Activated T-helper 1 cell treated with anti-CD3 and anti-CD28 coated beads, Interleukin-12 subunit alpha, Interleukin-12 subunit beta, Interleukin-2, Interleukin-4 antibody, amounts not matched to agents 30 ng/mL and 10 ng/mL and 1 ng/mL, durations not matched to agents 14 hours and 24 hours and 36 hours (primary cell): Measurements from ENCODE around the gene CTNNA2. TPM values are rescaled to one million over a fixed set of nuclear protein-coding genes. Genes with fewer than 3 reads are reported as not detected.

Experiments used
- DNase-seq: peaks from one replicate; pipeline ENCODE4 v3.0.0; 2021; ENCODE audit warnings: low spot score
- H3K27ac Mint-ChIP-seq: one replicate; pipeline ENCODE4 v1.8.0; 2021; ENCODE audit warnings: mild to moderate bottlenecking, mixed read lengths
- H3K27me3 Mint-ChIP-seq: one replicate; pipeline ENCODE4 v1.8.0; 2022; ENCODE audit warnings: mild to moderate bottlenecking, moderate library complexity, mixed read lengths; ENCODE audit not compliant: insufficient read depth
- H3K36me3 Mint-ChIP-seq: one replicate; pipeline ENCODE4 v1.8.0; 2021; ENCODE audit warnings: low read depth, mixed read lengths
- H3K4me1 Mint-ChIP-seq: one replicate; pipeline ENCODE4 v1.8.0; 2021; ENCODE audit warnings: low read depth, mixed read lengths
- H3K4me3 Mint-ChIP-seq: one replicate; pipeline ENCODE4 v1.8.0; 2021; ENCODE audit warnings: mild to moderate bottlenecking, moderate library complexity, mixed read lengths
- H3K9me3 Mint-ChIP-seq: one replicate; pipeline ENCODE4 v1.8.0; 2021; ENCODE audit warnings: mixed read lengths
- intact Hi-C: fragments of 100-400 bp; cut with micrococcal nuclease; formaldehyde crosslinking; loops from one replicate; pipeline ENCODE4 v1.15.1; 2024
- total RNA-seq: library from RNA; stranded (reverse); gene quantifications from 2 replicates; pipeline ENCODE4 v1.2.3, GENCODE V29; 2022

Gene CTNNA2
- total RNA-seq, 1 donor from 2014 or later = not detected

DNA sequence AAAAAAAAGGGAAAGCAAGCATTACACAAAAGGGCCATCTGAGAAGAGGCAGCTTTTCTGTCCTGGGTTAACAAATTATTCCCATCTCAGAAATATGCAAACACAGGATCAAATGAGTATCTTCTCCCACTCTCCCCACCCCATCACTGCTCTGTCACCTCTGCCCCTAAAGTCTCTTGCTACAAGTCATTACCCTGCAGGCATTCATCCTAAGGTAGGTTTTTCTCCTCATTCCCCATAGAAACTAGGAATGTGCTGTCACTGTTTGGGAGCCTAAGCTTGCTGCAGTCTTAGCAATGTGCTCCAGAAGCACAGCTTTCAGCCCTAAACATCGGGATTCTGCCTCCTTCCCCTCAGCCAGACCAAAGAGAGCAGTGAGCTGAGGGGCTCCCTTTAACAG lies 788.1 kb downstream of the CTNNA2 start:
- H3K4me1 Mint-ChIP-seq = no peaks in the 10 kb centered on the region
- no peak overlapping the region for H3K27ac Mint-ChIP-seq
- H3K27me3 Mint-ChIP-seq = peaks cover 31% of the 10 kb centered on the region
- no peaks in the 10 kb centered on the region for H3K9me3 Mint-ChIP-seq
- DNase-seq = no peak
- H3K4me3 Mint-ChIP-seq = no peak overlapping the region
- H3K36me3 Mint-ChIP-seq = no peaks in the 10 kb centered on the region
- intact Hi-C loops = no loop called here

DNA sequence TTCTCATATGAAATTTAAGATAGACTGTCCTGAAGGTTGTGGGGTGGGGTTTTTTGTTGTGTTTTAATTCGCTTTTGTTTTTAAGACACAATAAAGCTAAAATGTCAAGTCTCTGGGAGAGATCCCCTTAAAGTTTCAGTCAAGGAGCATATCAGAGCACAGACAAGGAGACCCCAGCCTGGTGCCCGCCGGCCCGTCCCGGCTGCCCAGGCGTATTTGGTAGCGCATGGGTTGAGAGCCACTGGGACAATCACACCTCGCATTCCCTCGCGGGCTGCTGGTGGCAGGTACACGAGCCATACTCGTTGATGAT lies 789.1 kb downstream of the CTNNA2 start:
- H3K27ac Mint-ChIP-seq = no peak overlapping the region
- H3K4me3 Mint-ChIP-seq = no peak overlapping the region
- no peaks in the 10 kb centered on the region for H3K36me3 Mint-ChIP-seq
- no peaks in the 10 kb centered on the region for H3K4me1 Mint-ChIP-seq
- intact Hi-C loops = no loop called here
- no peak for DNase-seq
- no peaks in the 10 kb centered on the region for H3K9me3 Mint-ChIP-seq
- peaks cover 35% of the 10 kb centered on the region for H3K27me3 Mint-ChIP-seq

DNA sequence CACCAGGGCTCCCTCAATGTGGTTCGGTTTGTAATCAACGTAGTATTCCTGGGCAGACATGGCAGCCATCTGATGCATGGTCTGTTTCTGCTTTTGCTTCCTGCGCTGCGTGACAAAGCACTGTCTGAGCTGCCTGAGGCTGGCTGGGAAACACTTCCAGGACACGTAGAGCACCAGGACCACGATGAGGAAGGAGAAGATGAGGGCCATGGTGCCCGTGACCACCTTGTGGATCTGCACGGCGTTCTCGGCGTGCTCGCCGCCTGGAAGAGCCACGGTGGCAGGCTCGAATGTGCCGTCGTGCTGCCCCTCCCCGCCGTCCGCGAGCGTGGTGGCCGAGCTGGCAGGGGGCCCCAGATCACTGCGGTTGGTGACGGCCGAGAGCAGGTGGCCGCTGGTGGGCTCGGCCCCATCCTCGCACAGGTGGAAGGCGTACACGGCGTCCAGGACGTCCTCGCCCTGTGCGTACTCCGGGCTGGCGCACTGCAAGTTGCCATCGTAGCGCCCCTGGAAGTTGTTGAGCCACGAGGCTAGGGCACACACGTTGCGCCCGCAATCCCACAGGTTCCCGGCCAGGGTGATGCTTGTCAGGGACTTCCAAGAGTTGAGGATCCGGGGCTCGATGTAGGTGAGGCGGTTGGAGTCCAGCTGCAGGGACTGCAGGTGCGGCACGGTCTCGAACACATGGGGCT lies 789.6 kb downstream of the CTNNA2 start:
- no peaks in the 10 kb centered on the region for H3K4me1 Mint-ChIP-seq
- H3K4me3 Mint-ChIP-seq = no peak overlapping the region
- H3K27me3 Mint-ChIP-seq = peaks cover 35% of the 10 kb centered on the region
- no peak for DNase-seq
- intact Hi-C loops = no loop called here
- H3K9me3 Mint-ChIP-seq = no peaks in the 10 kb centered on the region
- no peaks in the 10 kb centered on the region for H3K36me3 Mint-ChIP-seq
- peak overlapping the region; percentile 67 for H3K27ac Mint-ChIP-seq

DNA sequence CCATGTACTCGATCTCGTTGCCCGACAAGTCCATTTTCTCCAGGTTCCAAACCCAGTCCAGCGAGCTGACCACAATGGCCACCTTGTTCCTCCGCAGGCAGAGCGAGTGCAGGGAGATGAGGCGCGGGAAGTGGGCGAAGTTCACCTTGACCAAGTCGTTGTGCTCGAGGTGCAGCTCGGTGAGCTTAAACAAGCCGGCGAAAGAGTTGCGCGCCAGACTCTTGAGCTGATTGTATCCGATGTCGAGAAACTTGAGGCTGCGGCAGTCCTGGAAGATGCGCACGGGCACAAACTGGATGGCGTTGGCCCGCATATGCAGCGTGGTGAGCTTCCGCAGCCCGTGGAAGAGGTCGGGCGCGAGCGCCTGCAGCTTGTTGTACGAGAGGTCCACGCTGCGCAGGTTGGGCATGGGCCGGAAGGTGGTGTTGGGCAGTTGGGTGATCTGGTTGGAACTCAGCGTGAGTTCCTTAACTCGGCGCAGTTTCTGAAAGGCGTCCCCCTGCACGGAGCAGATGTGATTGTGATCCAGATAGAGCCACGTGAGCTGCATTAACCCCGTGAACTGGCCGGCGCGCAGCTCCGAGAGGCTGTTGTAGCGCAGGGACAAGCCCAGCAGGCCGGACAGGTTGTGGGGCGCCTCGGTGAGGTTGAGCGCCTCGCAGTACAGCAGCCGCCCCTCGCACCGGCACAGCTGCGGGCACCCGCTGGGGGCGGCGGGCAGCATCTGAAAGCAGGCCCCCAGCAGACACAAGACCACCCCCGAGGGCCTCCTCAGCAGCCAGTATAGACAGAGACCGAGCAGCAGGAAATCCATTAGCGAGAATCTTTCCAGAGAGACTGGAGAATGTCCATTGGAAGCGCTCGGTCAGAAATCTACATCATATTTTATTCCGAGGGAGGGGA lies 790.4 kb downstream of the CTNNA2 start:
- Mint-ChIP-seq H3K27me3 (peaks cover 35% of the 10 kb centered on the region), H3K9me3 (no peaks in the 10 kb centered on the region), H3K4me1 (no peaks in the 10 kb centered on the region), H3K27ac (no peak overlapping the region), H3K4me3 (no peak overlapping the region), H3K36me3 (no peaks in the 10 kb centered on the region)
- DNase-seq = no peak
- intact Hi-C loops = no loop called here

DNA sequence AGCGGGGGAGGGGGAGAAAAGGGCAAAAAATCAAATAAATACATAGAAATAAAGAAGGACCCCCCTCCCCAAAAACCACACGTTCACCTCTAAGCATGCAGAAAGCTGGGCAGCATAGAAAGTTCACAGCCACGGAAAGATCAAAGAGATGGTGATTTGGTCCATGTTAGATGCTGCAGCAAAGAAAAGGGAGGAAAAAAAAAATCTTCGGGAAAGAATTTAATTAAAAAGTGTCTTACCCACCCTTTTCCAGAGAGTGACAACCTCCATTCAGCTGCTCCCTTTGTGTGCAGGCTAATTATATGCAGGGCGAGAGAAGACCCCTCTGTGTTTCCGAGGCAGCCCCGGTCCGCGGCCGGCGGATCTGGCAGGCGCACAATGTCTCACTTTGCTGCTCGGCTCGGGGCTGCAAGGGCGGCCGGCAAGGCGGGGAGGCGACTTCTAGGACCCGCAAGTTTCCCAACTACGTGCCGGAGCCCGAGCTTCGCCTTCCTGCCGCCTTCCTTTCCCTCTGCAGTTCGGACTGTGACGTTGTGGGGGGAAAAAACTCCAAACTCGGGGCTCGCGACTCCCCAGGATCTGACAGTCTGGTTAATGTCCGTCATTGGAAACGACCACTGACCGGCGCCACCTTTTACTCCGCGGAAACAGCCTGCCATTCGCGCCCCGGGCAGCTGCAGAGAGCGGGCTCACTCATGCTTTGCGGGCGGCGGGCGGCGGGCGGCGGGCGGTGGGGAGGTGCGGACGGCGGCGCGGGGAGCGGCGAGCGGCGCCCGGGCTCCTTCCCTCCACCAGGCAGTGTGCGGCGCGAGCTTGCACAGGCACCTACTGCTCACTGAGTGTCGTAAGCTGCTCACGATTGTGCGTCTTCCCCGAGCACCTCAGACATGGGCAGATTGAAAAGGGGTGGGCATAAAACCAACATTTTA lies 791.3 kb downstream of the CTNNA2 start, which contains the start of gene LRRTM1:
Gene LRRTM1 (minus strand): TSS at position 844 of the 929 bp plus-strand sequence. CDS start 933 bp downstream, outside the sequence.
- Mint-ChIP-seq H3K4me3 (no peak within 1 kb of the TSS), H3K36me3 (no peaks in the 10 kb centered on the region), H3K4me1 (no peaks in the 10 kb centered on the region), H3K9me3 (no peaks in the 10 kb centered on the region), H3K27ac (no peak within 1 kb of the TSS), H3K27me3 (peaks cover 35% of the 10 kb centered on the region)
- intact Hi-C loops = no loop called here
- no peak for DNase-seq

DNA sequence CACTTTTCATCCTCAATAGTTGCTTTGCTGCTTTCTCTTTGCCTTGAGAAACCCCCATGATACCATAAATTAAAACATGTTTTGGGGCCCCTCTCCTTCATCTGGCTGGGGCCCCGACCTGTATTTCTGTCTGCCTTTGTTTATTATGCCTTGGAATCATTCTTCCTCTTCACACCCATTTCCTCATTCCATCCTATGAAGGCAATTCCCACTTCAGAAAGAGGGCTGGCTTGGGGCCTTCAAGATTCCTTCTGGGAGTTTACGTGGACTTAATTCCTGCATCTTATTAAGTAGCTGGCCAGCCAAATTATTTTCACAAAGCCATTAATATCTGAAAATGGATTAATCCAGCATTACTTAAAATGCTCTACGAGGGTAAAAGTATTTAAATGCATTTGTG lies 798.5 kb downstream of the CTNNA2 start:
- H3K9me3 Mint-ChIP-seq = no peaks in the 10 kb centered on the region
- no peaks in the 10 kb centered on the region for H3K4me1 Mint-ChIP-seq
- H3K4me3 Mint-ChIP-seq = no peak overlapping the region
- H3K27ac Mint-ChIP-seq = no peak overlapping the region
- no peaks in the 10 kb centered on the region for H3K36me3 Mint-ChIP-seq
- intact Hi-C loops = no loop called here
- DNase-seq = no peak
- H3K27me3 Mint-ChIP-seq = peaks cover 1% of the 10 kb centered on the region

DNA sequence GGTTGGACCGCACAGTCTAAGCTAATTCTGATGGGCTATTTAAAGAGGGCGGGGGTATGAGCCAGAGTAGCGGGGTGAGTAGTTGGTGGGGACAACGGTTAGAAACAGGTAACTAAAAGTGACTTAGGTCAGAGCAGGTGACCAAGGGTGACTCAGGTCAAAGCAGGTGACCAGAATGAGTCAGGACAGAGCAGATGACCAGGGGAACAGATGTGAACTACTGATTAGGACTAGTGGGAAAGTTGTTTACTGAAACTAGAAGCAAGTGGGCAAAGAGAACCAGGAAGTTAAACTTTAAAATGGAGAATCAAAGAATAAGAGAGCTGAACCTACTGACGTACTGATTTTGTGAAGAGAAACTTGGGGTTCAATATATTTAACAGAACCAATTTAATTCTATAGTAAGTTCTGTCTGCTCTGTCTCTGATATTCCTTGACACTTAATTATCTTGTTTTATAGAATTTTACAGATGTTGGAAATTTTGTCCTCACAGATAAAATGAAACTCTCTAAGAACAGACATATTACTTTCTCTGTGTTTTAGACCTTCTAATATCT lies 799.5 kb downstream of the CTNNA2 start:
- Mint-ChIP-seq H3K27ac (no peak overlapping the region), H3K27me3 (no peaks in the 10 kb centered on the region), H3K4me3 (no peak overlapping the region), H3K4me1 (no peaks in the 10 kb centered on the region), H3K36me3 (no peaks in the 10 kb centered on the region), H3K9me3 (no peaks in the 10 kb centered on the region)
- no peak for DNase-seq
- intact Hi-C loops = no loop called here

DNA sequence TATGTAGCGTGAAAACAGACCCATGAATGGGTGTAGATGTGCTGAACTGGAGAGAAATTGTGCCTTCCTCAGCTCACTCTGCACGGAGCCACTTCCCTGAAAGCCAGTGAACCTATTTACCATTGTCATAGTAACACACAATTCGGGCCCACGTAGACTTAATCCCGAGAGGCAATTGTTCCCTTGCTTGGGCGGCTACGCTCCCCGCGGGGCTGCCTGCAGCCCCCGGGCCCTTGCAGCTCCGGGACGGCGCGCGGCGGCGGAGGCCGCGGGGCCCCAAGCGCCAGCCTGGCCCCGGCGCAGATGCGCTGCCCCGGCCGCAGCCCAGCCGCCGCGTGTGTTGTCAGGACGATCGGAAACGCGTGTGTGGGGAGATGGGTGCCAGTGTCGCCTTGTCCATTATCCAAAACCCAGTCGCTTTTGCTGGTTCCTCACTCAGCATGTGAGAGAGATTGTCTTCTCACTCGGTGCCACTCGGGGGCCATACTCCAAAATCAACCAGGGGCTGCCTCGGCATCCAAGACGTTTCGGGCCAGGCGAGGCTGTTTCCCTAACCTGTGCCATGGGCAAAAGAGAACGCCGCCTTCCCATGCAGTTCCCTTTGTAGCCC lies 809.6 kb downstream of the CTNNA2 start:
- H3K27me3 Mint-ChIP-seq = peaks cover 7% of the 10 kb centered on the region
- no peaks in the 10 kb centered on the region for H3K36me3 Mint-ChIP-seq
- no peak for DNase-seq
- no peak overlapping the region for H3K4me3 Mint-ChIP-seq
- no peak overlapping the region for H3K27ac Mint-ChIP-seq
- peaks cover 4% of the 10 kb centered on the region for H3K9me3 Mint-ChIP-seq
- intact Hi-C loops = no loop called here
- no peaks in the 10 kb centered on the region for H3K4me1 Mint-ChIP-seq

DNA sequence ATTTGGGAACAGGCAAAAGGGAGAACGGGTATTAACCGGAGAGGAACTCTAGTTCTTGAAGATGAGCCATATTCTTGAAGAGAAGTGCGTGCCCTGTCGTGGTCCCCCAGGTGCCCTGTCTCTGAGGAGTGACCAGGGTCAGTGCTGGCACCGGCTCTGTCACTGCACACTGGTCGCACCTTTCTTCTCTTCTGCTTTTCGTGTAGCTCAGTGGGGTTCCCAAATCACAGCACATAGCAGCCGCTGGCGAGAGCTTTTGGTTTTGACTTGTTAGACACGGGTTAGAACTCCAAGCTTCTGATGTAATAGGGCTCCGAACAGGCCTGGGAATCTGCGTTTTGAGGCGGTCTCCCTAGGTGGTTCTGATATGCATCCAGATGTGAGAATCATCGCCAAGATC lies 810.1 kb downstream of the CTNNA2 start:
- Mint-ChIP-seq H3K27ac (no peak overlapping the region), H3K4me3 (no peak overlapping the region), H3K4me1 (no peaks in the 10 kb centered on the region), H3K36me3 (no peaks in the 10 kb centered on the region), H3K27me3 (peaks cover 7% of the 10 kb centered on the region), H3K9me3 (no peaks in the 10 kb centered on the region)
- intact Hi-C loops = no loop called here
- no peak for DNase-seq

DNA sequence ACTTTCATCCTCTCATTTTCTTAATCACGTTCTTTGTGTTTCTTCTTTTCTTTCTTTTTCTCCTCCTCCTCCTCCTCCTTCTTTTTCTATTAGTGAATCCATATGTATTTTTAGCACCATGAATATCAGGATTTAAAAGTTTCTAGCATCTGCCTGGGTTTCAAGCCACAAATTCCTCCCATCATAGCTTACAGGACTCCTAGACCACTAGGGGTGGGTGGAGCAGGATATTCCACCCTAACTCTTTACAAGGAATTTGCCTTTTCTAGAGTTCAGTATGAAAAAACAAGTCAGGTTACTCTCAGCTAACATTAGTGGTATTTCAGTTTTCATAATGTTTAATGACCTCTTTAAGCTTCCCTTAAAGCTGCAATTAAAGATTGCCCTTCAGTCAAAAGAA lies 810.8 kb downstream of the CTNNA2 start:
- Mint-ChIP-seq H3K4me1 (no peaks in the 10 kb centered on the region), H3K36me3 (no peaks in the 10 kb centered on the region), H3K27ac (no peak overlapping the region), H3K9me3 (no peaks in the 10 kb centered on the region), H3K27me3 (peaks cover 7% of the 10 kb centered on the region), H3K4me3 (no peak overlapping the region)
- intact Hi-C loops = no loop called here
- DNase-seq = no peak

DNA sequence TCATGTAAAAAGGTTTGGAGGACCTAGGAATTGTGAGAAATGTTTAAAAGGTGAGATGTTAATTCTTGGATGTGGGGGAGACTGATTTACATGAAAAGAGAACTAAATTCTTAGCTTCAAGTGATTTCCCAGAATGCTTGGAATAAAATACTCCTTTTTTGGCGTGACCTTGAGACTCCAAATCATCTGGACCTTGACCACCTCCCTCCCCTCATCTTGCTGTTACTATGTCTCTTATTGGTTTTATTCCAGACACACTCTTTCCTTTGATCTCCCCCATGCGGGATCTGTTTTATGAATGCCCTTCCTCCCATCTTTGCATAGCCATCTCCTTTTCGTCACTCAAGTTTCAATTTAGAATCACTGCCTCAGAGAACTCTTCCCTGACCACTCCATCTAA lies 811.7 kb downstream of the CTNNA2 start:
- no peaks in the 10 kb centered on the region for H3K4me1 Mint-ChIP-seq
- no peaks in the 10 kb centered on the region for H3K9me3 Mint-ChIP-seq
- no peak for DNase-seq
- no peaks in the 10 kb centered on the region for H3K36me3 Mint-ChIP-seq
- H3K4me3 Mint-ChIP-seq = no peak overlapping the region
- no peak overlapping the region for H3K27ac Mint-ChIP-seq
- intact Hi-C loops = no loop called here
- peaks cover 7% of the 10 kb centered on the region for H3K27me3 Mint-ChIP-seq

DNA sequence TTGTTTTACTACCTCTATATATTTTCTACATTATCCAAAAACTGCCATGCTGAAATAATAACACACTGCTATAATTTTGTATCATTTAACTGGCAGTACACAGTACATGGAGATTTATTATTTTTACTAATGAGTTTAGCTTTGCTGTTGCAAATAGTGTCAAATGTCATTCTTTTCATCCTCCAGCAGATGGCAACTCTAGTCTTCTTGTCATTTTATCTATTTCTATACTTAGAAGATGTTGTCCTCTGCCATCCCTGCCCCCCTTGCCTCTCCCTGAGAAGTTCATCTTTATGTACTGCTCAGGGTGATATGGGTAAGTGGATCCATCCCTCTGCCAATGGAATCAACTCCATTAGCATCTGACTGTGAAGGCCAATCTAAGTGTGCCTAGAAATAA lies 813.4 kb downstream of the CTNNA2 start:
- intact Hi-C loops = no loop called here
- H3K36me3 Mint-ChIP-seq = no peaks in the 10 kb centered on the region
- H3K9me3 Mint-ChIP-seq = no peaks in the 10 kb centered on the region
- no peaks in the 10 kb centered on the region for H3K4me1 Mint-ChIP-seq
- peaks cover 7% of the 10 kb centered on the region for H3K27me3 Mint-ChIP-seq
- H3K4me3 Mint-ChIP-seq = no peak overlapping the region
- DNase-seq = no peak
- H3K27ac Mint-ChIP-seq = no peak overlapping the region
